Left hindlimb (tissue), 1 donor: ENCODE measurements around the gene MINDY2.
"Not testable (repeated sequence)": the region's sequence is repeated elsewhere in the genome, so short reads cannot be mapped to it uniquely, and the experiment has no call there.

Experiments used
- DNase-seq: peaks from one replicate; pipeline ENCODE4 v3.0.0-alpha.2; 2018

Gene MINDY2

DNA sequence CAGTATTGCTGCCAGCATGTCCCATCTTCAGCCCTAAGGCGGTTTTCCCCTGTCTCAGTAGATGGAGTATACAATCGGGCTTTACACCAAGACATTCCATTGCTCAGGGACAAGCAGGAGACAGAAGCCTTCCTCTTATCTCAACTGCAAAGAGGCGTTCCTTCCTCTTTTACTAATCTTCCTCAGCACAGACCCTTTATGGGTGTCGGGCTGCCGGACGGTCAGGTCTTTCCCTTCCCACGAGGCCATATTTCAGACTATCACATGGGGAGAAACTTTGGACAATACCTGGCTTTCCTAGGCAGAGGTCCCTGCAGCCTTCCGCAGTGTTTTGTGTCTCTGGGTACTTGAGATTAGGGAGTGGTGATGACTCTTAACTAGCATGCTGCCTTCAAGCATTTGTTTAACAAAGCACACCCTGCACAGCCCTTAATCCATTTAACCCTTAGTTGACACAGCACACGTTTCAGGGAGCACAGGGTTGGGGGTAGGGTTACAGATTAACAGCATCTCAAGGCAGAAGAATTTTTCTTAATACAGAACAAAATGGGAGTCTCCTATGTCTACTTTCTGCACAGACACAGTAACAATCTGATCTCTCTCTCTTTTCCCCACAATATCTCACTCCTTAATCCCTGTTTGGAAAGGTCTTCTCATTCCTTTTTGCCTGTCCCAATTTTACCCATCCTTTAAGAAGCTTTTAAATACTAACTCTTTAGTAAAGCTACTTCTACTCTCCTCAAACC lies 62.8 kb downstream of the MINDY2 start:
- DNase-seq: not testable (repeated sequence)

DNA sequence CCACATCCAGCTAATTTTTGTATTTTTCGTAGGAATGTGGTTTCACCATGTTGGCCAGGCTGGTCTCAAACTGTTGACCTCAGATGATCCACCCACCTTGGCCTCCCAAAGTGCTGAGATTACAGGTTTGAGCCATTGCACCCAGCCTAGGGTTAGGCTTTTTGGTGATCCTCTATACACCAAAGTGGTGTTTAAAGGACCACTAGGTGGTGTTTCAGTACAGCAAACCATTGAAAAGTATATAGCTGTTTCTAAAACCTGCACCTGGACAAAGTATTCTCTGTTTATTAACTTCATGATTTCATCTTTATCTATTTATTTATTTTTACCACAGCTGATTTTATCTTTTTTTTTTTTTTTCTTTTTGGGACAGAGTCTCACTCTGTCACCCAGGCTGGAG lies 68.4 kb downstream of the MINDY2 start:
- DNase-seq: no peak

DNA sequence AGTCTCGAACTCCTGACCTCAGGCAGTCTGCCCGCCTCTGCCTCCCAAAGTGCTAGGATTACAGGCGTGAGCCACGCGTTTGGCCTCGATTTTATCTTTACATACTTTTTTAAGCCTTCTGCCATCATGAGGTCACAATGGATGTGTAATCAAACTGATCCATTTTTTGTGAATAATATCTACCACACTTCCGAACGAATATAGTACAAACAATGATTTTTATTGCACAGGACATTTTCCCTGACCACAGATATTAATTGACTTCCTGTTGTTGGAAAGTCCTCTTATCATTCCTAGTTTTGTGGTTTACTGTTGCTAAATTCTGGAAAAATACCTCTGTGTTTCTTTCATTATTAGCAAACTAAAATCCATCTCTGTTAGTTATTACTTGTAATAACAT lies 68.9 kb downstream of the MINDY2 start:
- DNase-seq: no peak

- DNase-seq: no peak
Observed at GRCh38 chr15:58842713-58843396, 71.8 kb downstream of the MINDY2 start.

DNA sequence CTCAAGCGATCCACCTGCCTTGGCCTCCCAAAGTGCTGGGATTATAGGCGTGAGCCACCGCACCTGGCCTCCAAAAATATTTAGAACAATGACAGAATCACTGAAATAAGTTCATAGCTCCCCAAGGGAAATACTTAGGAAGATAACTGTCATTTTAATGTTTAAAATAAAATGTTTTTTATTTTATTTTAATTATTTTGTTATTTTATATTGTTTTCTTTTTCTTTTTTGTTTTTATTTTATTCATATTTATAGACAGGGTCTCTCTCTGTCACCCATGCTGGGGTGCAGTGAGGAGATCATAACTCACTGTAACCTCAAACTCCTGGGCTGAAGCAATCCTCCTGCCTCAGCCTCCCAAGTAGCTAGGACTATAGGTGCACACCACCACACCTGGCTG lies 80.1 kb downstream of the MINDY2 start:
- not testable (repeated sequence) for DNase-seq

DNA sequence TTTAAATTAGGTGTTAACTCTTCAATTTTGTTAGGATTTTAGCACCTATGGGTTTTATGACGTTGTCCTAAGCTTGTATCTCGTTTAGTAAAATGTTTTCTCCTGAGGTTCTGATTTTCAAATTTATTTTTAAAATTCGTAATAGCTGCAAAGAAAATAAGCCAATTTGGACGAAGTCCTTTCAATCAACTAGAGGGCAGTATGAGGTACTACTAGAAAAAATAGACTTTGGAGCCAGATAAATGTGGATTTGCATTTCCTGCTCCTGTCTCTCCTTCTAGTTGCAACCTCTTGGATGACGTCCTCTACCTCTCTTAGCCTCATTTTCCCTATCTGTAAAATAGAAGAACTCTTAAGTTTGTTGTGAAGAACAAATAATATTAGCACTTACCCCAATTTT lies 81.2 kb downstream of the MINDY2 start:
- DNase-seq: no peak

DNA sequence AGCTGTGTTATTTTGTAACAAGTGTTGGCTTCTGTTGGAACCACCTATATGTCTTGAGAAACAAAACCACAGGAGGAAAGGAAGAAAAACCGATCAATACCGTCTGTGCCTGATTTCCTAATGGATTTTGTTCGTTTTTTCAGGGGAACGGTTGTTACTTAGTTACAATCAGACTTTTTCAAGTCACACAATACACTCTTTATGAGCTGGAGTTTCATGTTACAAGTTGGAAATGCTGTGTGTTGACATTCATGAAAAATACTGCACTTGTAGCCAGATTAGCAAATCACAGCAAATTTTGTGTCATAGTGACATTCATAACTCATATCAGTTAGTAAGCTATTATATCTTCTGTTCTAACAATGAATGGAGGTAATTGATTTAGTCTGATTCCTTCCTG lies 83.5 kb downstream of the MINDY2 start:
- no peak for DNase-seq

GRCh38 chr15:58856086-58856485 lies 85.0 kb downstream of the MINDY2 start:
- no peak for DNase-seq

DNA sequence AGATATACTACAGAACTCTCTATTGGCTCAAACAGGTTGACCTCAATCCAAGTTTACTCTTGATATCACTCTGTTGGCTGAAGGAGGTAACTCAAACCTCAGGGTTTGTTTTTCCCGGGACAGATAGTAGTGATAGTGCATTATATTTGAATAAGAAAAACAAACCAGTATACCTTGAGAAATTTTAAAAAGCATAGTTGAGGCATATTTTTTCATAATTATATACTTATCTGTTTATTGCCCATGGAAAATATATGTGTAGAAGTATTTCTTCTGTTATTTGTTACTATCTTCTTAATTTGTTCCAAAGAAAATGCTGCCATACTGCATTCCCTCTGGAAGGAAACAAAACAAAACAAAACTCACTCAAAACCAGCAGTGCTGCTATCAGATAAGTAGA lies 85.5 kb downstream of the MINDY2 start:
- not testable (repeated sequence) for DNase-seq

DNA sequence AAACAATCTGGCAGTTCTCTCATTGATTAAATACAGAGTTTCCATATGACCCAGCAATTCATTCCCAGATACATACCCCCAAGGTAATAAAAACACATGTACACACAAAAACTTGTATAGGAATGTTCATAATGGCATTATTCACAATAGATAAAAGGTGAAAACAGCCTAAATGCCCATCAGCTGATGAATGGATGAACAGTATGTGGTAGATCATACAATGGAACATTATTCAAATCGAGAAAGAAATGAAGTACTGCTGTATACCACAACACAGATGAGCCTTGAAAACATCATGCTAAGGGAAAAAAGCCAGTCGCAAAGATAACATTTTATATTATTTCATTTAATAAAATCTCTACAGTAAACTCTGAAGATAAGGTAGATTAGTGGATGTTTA lies 91.2 kb downstream of the MINDY2 start:
- DNase-seq: no peak

GRCh38 chr15:58864602-58865424 lies 93.7 kb downstream of the MINDY2 start:
- peak; percentile 71 for DNase-seq

DNA sequence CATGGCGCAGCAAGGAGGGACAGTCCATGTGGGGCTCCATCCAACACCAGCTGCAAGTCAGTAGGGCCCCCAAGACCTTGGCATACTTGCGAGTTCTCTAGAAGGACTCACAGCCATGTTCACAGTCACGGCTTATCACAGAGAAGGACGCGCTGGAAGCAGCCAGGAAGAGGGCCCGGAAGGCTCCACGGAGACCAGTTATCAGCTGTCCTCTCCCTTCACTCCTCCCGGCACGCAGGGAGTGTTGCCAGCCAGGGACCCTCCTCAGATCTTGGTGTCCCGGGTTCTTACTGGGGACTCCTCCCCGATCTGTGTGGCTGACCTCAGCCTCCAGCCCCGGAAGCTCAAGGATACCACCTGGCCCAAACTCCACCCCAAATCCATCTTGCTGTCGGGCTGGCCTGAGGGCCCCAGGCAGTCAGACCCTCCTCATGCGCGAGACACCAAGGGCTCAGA lies 94.4 kb downstream of the MINDY2 start:
- peak; percentile 36 for DNase-seq

DNA sequence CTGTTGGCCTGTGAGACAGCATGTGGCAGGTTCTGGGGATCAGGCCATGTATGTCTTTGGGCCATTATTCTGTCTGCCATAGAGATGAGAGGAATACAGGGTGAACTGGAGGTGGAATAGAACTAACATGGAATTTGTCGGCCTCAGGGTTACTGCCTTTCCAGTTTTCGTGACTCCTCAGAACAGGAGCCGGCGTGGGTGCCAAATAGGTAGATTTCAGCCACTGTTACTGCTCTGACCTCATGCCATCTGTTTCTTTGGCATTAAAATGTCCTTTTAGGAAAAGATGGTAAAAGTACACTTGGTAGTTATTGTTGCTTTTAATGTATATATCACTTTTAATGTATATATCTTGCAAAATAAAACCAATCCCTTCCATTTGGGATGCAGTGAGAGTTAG lies 96.8 kb downstream of the MINDY2 start:
- DNase-seq: no peak

GRCh38 chr15:58870451-58870850 lies 99.3 kb downstream of the MINDY2 start:
- no peak for DNase-seq

- no peak for DNase-seq
Observed at GRCh38 chr15:58873267-58873666, 102.2 kb downstream of the MINDY2 start.

GRCh38 chr15:58875343-58875742 lies 104.2 kb downstream of the MINDY2 start:
- DNase-seq: no peak

DNA sequence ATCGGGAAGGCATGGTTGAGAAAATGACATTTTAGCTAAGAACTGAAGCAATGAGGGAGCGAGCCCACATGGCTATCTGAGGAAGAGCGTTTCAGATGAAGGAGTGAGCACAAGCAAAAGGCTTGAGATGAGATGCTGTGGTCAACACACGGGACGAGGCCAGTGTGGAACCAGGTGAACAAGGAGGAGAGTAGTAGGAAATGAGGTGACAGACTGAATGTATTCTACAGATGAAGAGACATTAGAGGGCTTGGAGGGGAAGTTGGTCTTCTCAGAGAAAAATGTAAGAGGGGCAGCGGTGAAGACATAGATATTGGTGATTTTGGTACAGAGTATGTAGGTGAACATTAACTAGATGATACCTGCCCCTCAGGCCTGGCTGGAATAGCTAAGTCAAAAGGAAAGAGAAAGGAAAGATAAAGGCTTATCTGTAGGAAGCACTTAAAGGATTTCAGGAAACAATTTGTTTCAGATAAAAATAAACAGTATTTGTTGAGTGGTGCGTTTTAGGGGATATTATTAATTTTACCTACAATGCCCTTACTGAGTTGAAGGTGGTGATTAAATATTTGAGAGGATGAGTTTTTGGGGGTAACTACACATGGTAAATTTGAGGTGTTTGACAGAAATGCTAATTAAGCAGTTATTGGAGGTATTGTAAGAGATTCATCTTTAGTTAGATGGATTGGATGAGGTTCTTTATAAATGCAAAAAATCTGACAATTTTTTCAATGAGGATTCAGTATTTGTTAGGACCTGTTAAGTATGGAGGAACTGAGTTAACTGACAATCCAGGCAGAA lies 105.4 kb downstream of the MINDY2 start:
- no peak for DNase-seq

GRCh38 chr15:58877999-58878825 lies 107.1 kb downstream of the MINDY2 start:
- no peak for DNase-seq

DNA sequence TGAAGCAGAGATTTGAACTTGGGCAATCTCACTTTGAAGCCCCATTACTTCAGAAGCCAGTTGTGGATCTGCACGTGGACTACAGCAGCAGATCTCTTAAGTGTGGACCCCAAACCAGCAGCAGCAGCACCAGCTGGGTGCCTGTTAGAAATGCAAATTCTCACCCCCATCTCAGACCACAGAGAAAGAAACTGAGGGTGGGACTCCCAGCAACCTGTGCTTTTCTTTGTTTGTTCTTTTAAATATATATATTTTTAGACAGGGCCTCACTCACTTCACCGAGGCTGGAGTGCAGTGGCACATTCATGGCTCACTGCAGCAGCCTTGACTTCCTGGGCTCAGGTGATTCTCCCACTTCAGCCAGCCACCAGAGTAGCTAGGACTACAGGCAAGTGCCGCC lies 109.2 kb downstream of the MINDY2 start:
- DNase-seq: no peak

GRCh38 chr15:58882243-58882642 lies 111.1 kb downstream of the MINDY2 start:
- DNase-seq: no peak

DNA sequence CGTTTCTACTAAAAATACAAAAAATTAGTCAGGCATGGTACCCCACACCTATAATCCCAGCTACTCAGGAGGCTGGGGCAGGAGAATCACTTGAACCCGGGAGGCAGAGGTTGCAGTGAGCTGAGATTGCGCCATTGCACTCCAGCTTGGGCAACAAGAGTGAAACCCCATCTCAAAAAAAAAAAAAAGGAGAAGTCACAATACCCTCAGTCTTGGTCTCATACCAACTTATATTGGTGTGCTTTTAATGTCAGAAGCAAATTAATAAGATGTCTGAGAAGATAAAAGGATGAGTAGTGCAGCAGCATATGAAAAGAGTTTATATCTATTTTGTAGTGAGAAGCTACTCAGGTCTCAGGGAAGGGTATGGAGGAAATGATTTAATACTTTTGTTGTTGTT lies 112.8 kb downstream of the MINDY2 start:
- not testable (repeated sequence) for DNase-seq

DNA sequence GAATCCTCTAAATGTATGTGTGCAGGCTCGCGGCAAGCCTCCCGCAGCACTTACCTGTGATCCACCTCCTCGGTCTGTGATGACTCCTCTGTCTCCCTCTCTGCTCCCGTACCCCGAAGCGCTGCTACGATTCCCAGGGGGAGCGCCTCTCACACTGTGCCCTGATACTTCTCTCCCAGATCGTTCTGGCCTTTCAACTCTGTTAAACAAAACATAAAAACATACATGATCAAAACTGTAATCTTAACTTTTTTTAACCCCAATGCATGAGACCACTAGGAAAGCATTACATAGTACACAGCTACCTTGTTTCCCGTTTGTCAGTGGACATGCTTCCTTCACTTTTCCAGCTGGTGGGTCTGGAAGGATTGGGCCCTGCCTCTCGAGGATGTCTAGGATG lies 115.8 kb downstream of the MINDY2 start:
- no peak for DNase-seq
